GM15510 (cell line): ENCODE data around the gene DHRS9.

Experiments used
- POLR2A ChIP-seq: IDR thresholded peaks from 3 replicates; pipeline ENCODE4 v1.6.1; 2011; ENCODE audit warnings: borderline replicate concordance; ENCODE audit not compliant: insufficient read length; ENCODE audit errors: extremely low read depth

The DHRS9 gene

DNA sequence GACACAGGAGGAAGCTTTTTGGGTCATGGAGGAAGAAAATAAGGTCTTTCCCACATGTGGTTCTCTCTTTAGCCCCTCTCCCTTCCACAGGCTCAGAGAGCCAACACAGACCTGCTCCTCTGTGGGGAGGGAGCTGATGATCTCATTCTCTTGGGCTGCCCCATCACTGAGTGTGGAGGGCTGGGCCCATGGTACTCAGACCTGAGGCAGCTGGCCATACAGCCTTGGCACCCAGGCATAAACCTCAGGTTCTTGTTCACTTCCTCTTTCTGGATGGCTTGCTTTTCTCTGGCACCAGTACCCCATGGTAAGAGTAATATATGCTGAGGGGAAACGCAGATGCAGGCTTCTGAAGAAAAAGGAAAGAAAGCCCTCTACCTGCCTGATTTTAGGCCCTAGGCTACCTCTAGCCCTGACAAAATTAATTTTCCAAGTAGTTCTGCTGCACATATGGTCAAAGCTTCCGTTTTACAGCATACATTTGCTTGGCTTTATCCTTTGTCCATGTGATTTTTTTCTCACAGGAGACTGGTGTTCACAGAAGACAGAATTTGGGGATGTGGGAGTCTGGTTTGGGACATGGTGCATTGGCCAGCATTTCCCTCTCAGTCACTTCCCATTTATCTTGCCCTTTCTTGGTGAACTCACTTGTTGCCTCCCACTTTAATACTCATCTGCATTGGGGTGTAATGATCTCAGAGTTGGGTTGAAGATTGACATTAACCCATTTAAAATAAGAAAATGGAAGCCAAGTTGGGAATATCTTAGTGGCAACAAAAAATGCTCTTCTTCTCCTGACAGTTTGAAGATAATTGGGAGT lies 11.1 kb downstream of the DHRS9 start:
- TF ChIP-seq POLR2A: no peak

DNA sequence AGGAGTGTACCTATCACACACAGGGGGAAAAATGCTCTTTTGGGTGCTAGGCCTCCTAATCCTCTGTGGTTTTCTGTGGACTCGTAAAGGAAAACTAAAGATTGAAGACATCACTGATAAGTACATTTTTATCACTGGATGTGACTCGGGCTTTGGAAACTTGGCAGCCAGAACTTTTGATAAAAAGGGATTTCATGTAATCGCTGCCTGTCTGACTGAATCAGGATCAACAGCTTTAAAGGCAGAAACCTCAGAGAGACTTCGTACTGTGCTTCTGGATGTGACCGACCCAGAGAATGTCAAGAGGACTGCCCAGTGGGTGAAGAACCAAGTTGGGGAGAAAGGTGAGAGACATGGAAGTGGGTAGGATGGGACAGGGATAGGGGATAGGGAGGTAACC lies 12.2 kb downstream of the DHRS9 start:
- no peak for TF ChIP-seq POLR2A

DNA sequence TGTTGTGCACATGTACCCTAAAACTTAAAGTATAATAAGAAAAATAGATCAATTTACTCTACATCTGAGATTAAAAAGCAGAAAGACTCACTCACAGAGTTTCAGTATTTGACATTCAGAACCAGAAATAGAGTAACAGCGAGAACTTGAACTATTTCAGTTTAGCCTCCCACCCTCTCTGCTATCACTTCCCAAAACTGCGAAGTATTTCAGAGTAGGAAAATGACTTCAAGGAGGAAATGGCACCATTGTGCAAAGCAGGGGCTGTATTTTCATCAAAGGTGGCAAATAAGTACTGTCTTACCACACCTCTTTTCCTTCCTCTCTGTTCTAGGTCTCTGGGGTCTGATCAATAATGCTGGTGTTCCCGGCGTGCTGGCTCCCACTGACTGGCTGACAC lies 13.6 kb downstream of the DHRS9 start:
- TF ChIP-seq POLR2A: no peak

DNA sequence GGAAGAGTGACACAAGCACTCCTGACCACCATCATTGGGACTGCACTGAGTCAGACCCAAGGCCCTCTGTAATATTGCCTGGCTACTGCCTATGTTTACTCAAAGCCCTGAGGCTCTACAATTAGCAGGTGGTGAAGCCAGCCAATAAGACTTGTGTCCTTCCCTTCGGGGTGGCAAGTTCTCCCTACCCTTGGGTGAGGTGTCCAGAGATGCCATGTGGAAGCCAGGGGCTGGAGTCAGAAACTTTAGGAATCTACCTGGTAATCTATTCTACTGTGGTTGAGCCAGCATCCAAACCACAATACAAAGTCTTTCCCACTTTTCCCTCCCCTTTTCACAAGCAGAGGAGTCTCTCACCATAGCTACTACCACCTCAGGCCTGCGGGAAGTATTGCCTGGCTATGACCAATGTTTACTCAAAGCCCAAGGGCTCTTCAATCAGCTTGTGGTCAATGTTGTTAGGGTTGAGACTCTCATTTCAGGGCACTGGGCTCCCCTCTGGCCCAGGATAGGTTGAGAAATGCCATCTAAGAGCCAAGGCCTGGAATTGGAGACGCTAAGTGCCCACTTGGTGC lies 17.6 kb downstream of the DHRS9 start:
- TF ChIP-seq POLR2A: no peak

DNA sequence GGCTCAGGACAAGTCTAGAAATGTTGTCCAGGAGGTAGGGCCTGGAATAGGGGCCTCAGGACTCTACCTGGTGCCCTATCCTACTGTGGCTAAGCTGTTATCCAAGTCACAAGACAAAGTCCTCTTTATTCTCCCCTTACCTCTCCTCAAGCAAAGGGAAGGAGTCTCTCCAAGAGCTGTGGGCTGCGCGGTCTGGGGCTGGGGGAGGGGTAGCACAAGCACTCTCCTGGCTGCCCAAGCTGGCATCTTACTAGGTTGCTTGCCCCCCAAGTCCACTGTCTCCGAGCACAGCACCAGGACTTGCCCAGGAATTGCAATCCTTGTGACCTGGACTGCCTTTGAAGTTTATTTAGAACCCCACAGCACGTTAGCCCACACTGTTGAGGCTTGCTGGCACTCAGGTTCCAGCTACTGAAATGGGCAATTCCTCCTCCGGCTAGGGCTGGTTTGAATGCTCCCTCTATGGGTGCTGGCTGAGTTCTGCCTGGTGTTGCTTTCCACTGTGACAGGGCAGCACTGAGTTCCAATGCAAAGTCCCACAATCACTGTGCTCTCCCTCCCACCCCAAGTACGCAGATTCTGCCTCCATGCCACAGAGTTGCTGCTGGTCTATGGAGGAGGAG lies 18.5 kb downstream of the DHRS9 start:
- TF ChIP-seq POLR2A: no peak

DNA sequence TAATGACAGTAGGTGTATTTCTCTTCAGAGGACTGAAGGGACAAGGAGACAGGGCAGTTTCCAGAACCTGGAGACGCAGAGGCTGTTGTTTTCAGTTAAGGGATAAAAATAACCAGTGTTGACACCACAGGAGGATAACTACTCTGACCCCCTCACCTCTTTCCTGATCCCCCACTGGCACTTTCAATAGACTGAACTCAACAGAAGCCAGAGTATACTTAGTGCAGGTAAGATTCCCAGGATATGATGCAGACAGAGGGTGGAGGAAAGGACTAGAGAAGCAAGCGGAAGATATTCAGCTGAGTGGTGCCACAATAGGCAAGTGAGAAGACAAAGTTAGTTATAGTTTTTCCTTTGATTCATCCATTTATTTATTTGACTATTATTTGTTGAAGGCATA lies 19.8 kb downstream of the DHRS9 start:
- TF ChIP-seq POLR2A: no peak

DNA sequence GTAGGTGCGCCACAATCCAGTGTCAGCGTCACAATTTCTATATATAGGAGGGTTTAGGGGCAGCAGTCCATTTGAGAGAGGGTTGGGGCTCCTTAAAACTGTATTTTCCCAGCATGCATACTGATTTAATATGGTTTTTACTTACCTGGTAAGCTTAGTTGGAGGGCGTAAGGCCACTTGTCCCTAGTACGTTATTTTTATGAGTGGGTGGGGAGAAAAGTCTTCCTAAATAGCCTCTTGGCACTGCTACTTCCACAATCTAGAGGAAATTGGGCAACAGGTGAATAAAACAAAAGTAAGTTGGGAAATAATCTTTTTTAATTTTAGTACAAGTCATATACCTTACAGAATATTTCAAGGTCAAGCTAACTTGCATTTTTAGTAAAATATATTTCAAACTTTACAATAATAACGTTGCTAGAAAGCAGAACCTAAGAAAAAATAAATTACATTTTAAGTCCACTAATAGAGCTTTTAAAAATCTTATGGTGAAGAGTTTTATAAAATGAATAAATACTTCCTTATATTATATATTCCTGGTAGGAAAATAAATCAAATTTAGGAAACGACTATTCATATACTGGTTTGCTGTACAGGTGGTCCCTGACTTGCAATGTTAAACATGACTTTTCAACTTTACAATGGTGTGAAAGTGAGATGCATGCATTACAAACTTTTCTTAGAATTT lies 20.9 kb downstream of the DHRS9 start:
- TF ChIP-seq POLR2A: no peak

DNA sequence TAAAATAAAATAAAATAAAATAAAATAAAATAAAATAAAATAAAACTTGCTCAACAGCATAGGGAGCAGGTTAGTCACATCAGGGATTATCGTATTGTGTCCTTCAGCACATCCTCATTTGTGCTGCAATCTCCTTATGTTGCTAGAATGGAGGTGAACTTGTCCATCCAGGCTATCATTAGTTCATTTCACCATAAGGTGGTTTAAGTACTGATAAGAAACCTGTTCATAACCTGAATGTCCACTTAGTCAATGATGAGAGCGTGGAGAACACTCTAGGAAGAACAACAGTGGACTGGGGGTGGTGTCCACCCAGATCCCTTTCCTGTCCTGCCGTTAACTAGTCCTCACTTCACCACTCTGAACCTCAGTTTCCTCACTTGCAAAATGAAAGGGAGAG lies 21.9 kb downstream of the DHRS9 start:
- no peak for TF ChIP-seq POLR2A

DNA sequence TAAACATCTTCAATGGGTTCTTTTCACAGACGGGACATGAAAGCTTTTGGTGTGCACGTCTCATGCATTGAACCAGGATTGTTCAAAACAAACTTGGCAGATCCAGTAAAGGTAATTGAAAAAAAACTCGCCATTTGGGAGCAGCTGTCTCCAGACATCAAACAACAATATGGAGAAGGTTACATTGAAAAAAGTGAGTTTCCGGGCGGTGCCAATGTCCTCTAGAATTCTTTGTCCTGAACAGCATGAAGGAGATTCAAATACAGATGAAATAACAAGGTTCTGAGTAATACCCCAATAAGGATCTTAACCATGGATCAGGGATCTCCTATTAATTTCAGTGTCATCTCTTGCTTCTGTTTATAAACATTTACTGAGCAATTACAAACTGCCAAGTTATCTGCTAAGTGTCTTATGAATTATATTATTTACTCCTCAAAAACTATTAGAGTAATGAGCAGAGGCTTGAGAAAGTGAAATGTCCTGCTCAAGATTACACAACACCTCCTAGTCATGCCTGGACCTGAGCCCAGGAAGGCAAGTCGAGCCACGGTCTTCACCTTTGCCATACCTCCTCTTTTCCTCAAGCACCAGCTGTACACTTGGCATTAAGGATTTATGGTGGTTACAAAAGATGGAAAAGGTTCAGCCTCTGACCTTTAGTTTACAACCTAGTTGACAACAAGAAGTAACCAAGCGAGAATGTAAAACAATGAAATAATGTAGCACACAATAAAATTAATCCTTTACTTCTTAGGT lies 22.6 kb downstream of the DHRS9 start:
- TF ChIP-seq POLR2A: no peak

DNA sequence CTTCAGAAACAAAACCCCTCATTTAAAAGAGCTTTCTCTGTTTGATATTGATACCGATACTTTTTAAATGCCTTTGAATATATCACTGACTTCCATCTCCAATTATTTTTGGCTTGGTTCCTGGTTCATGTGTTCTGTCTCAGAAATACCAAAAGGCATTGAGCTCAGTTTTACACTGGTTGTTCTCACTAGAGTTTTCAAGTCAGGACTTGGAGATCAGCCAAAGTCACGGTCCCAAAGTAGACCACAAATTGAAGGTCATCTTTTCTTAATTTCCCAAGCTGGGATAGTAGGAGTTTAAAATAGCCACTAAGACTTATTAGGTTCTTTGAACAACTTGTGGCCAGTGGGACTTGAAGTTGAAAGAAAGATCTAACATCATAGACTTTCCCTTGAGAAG lies 24.2 kb downstream of the DHRS9 start:
- no peak for TF ChIP-seq POLR2A

DNA sequence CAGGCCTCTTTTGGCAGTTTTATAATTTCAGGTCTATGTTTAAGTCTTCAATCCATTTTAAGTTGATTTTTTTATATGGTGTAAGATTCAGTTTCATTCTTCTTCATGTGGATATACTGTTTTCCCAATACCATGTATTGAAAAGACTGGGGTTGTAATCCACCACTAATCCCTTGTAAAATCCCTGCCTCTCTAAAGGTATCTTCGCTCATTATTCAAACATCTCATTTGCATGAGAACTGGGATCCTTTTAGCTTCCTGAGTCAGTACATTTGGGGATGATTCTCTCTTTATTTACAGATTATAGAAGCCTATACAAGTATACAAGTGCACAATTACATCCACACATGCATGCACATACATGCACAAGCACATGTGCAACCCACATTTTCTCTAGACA lies 25.3 kb downstream of the DHRS9 start:
- TF ChIP-seq POLR2A: no peak

DNA sequence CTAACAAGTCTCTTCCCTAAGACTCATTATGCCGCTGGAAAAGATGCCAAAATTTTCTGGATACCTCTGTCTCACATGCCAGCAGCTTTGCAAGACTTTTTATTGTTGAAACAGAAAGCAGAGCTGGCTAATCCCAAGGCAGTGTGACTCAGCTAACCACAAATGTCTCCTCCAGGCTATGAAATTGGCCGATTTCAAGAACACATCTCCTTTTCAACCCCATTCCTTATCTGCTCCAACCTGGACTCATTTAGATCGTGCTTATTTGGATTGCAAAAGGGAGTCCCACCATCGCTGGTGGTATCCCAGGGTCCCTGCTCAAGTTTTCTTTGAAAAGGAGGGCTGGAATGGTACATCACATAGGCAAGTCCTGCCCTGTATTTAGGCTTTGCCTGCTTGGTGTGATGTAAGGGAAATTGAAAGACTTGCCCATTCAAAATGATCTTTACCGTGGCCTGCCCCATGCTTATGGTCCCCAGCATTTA lies 26.3 kb downstream of the DHRS9 start:
- no peak for TF ChIP-seq POLR2A

DNA sequence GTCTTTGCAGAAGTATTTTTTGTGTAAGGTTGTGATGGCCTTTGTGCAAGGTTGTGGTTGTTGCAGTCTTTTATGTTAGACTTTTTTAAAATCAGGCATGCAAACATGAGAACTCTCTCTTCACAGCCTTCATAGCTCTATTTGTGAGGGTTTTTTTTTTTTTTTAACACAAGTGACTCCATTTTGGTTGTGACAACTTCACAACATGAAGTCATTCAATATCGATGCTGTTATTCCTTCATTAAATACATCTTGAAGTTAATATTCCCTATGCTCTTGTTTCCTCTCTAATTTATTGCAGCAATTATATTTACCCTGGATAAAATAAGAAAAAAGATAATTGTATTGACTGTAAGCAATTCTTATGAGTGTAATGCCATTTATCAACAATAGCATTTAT lies 35.5 kb downstream of the DHRS9 start:
- no peak for TF ChIP-seq POLR2A

DNA sequence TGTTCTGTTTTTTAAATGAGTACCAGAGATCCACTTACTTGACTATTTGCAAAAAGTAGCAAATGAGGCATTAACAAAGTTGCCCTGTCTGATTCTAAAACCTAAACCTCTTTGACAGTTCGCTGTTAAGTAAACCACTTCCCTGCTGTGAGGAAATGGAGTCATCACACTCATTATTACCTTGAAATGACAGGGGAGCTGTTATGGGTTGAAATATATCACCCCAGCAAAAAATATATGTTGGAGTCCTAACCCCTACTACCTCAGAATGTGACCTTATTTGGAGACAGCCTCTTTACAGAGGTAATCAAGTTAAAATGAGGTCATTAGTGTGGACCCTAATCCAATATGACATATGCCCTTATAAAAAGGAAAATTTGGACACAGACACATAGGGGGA lies 36.1 kb downstream of the DHRS9 start:
- TF ChIP-seq POLR2A: no peak
